CD4-positive, alpha-beta T cell (primary cell): ENCODE results near the gene FEM1C. TPM values are rescaled to one million over a fixed set of nuclear protein-coding genes. Genes with fewer than 3 reads are reported as not detected.

Experiments used
- ATAC-seq: fragments of 200-7000 bp; cut with Tn5 transposase; one replicate; pipeline ENCODE4 v1.10.0; 2022; ENCODE audit warnings: mild to moderate bottlenecking; ENCODE audit not compliant: poor library complexity
- CTCF ChIA-PET: fragments of 350-600 bp; sonication (Branson Sonifier 250); formaldehyde crosslinking; loops from one replicate; lab custom pipeline; 2021; ENCODE audit warnings: antibody characterized with exemption, inconsistent platforms; lab: Charles Lee
- POLR2A ChIA-PET: fragments of 350-600 bp; sonication (Branson Sonifier 250); formaldehyde crosslinking; loops from one replicate; lab custom pipeline; 2021; ENCODE audit warnings: antibody characterized with exemption, inconsistent platforms; lab: Charles Lee
- DNase-seq, 14 experiments: peaks; one replicate each; pipeline ENCODE4 v3.0.0-alpha.2; 2013 to 2020; ENCODE audit warnings: mixed read lengths in 2 of 14
- H3K27ac ChIP-seq, 2 donors: one replicate each; pipeline versions ENCODE4 v1.5.1 to v1.7.0; 2013; ENCODE audit warnings: low read length in 2 of 2, low read depth in 1 of 2, mild to moderate bottlenecking in 1 of 2
- H3K27me3 ChIP-seq, 2 experiments: 1 replicate in 1 of 2; 2 replicates in 1 of 2; pipeline versions ENCODE4 v1.6.1 to v1.7.0; 2013; ENCODE audit warnings: low read length in 2 of 2, control low read depth in 1 of 2, mild to moderate bottlenecking in 1 of 2, moderate library complexity in 1 of 2; ENCODE audit not compliant: insufficient read depth in 2 of 2, control insufficient read depth in 1 of 2
- H3K36me3 ChIP-seq: one replicate; pipeline ENCODE4 v1.6.1; 2013; ENCODE audit warnings: low read length, control low read depth; ENCODE audit not compliant: insufficient read depth
- H3K4me1 ChIP-seq: one replicate; pipeline ENCODE4 v1.6.1; 2013; ENCODE audit warnings: low read length, control low read depth; ENCODE audit not compliant: insufficient read depth
- H3K4me3 ChIP-seq: one replicate; pipeline ENCODE4 v1.5.1; 2013; ENCODE audit warnings: mild to moderate bottlenecking, low read length, moderate library complexity
- H3K9me3 ChIP-seq, 2 experiments: 1 replicate in 1 of 2; 2 replicates in 1 of 2; pipeline versions ENCODE4 v1.6.1 to v1.7.0; 2013; ENCODE audit warnings: low read length in 2 of 2, mild to moderate bottlenecking in 2 of 2, control low read depth in 1 of 2, moderate library complexity in 1 of 2; ENCODE audit not compliant: control insufficient read depth in 1 of 2, insufficient read depth in 1 of 2
- H3K27ac Mint-ChIP-seq: one replicate; pipeline ENCODE4 v1.8.0; 2020; ENCODE audit warnings: mixed read lengths
- H3K27me3 Mint-ChIP-seq: one replicate; pipeline ENCODE4 v1.8.0; 2021; ENCODE audit warnings: mixed read lengths
- H3K36me3 Mint-ChIP-seq: one replicate; pipeline ENCODE4 v1.8.0; 2021; ENCODE audit warnings: low read depth, mixed read lengths
- H3K4me1 Mint-ChIP-seq: one replicate; pipeline ENCODE4 v1.8.0; 2021; ENCODE audit warnings: low read depth, mixed read lengths
- H3K4me3 Mint-ChIP-seq: one replicate; pipeline ENCODE4 v1.8.0; 2020; ENCODE audit warnings: mild to moderate bottlenecking, mixed read lengths
- H3K9me3 Mint-ChIP-seq: one replicate; pipeline ENCODE4 v1.8.0; 2020; ENCODE audit warnings: mixed read lengths
- intact Hi-C, 2 experiments: fragments of 100-400 bp; cut with DNase I in 1 of 2; cut with micrococcal nuclease in 1 of 2; formaldehyde crosslinking; loops; one replicate each; pipeline versions ENCODE4 v1.15.1 to v1.9.0; 2023 to 2025; cut with DNase I, micrococcal nuclease
- total RNA-seq, 174 experiments: library from RNA in 2 of 174; stranded (reverse) in 2 of 174; gene quantifications; one replicate each; pipeline ENCODE4 v1.2.3 and lab custom pipeline; 2021 to 2026
- TF ChIP-seq, protein P1 (sequence below): fragments of 200-600 bp; IDR thresholded peaks from one replicate; pipeline ENCODE4 v1.8.0; 2022; ENCODE audit warnings: antibody characterized with exemption, mild to moderate bottlenecking

FEM1C gene
- total RNA-seq, 2 experiments from 2014 or later: 43.3 to 44.2 TPM

DNA sequence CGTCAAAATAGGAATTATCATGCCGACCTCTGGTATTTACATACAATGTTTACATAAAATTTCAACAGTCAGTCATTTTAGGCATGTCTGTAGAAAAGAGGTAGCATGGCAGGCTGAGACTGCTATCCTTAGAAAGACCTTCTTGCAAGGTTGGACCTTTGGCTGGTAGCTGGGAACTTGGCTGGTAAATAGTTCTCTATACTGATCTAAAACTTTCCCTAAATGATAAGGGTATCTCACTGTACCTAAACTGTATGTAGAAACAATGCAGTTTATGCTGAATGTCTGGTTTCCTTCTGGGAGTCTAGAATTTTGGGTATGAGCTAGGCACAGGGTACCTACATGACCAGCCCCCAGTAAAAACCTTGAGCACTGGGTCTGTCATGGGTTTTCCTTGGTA lies 18.0 kb downstream of the FEM1C start:
- Histone ChIP-seq H3K27me3 (no peaks in the 10 kb centered on the region), H3K4me1 (no peaks in the 10 kb centered on the region), H3K4me3 (no peak overlapping the region), H3K36me3 (peaks cover 17% of the 10 kb centered on the region), H3K9me3 (no peaks in the 10 kb centered on the region), H3K27ac (no peak overlapping the region)
- ChIA-PET CTCF (interaction anchor here (1.2 kb wide), 1 partner anchor 316 kb away, joined by 3 read pairs; no protein-coding TSS in a partner anchor), POLR2A (no interaction called here)
- H3K4me1 Mint-ChIP-seq: peaks cover 78% of the 10 kb centered on the region
- TF ChIP-seq, protein P1, sequence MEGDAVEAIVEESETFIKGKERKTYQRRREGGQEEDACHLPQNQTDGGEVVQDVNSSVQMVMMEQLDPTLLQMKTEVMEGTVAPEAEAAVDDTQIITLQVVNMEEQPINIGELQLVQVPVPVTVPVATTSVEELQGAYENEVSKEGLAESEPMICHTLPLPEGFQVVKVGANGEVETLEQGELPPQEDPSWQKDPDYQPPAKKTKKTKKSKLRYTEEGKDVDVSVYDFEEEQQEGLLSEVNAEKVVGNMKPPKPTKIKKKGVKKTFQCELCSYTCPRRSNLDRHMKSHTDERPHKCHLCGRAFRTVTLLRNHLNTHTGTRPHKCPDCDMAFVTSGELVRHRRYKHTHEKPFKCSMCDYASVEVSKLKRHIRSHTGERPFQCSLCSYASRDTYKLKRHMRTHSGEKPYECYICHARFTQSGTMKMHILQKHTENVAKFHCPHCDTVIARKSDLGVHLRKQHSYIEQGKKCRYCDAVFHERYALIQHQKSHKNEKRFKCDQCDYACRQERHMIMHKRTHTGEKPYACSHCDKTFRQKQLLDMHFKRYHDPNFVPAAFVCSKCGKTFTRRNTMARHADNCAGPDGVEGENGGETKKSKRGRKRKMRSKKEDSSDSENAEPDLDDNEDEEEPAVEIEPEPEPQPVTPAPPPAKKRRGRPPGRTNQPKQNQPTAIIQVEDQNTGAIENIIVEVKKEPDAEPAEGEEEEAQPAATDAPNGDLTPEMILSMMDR: no peak
- ATAC-seq: no peak
- H3K9me3 Mint-ChIP-seq: no peaks in the 10 kb centered on the region
- intact Hi-C loops: no loop called here
- DNase-seq: no peak
- H3K27ac Mint-ChIP-seq: no peak overlapping the region
- peaks cover 65% of the 10 kb centered on the region for H3K36me3 Mint-ChIP-seq
- no peak overlapping the region for H3K4me3 Mint-ChIP-seq
- H3K27me3 Mint-ChIP-seq: no peaks in the 10 kb centered on the region

DNA sequence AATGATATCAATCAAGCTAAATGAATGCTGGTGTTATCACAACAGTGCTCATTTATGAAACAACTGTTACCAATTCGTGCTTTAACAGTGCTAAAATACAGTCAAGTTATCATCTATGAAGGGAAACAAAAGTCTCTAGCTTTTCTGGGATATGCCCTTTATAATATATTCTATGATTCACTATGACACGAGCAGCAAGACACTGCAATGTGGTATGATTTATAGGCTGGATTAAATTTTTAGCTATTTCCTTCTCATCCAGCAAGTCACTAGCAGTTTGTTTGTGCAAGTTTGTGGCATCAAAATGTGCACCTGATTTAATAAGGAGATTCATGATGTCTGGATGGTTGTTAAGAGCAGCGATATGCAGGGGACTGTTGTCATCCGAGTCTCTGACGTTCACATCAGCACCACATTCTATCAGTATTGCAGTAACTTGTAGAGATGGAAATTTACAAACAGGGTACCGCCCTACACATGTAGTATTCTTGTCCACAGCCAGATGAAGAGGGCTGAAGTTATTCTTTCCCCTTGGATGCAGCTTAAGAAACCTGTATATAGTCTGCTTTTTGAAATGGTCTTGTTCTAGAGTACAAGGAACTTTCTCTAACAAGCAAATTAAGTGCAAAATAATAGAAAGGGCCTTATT lies 20.3 kb downstream of the FEM1C start:
- Histone ChIP-seq H3K36me3 (peaks cover 17% of the 10 kb centered on the region), H3K4me1 (no peaks in the 10 kb centered on the region), H3K4me3 (no peak overlapping the region), H3K27ac (no peak overlapping the region), H3K27me3 (no peaks in the 10 kb centered on the region), H3K9me3 (no peaks in the 10 kb centered on the region)
- CTCF ChIA-PET: interaction anchor here (1.1 kb wide), 1 partner anchor 9 kb away, joined by 3 read pairs; no protein-coding TSS in a partner anchor
- no peak overlapping the region for H3K4me3 Mint-ChIP-seq
- TF ChIP-seq, protein P1: no peak
- intact Hi-C loops: no loop called here
- no peak for DNase-seq
- ATAC-seq: no peak
- peaks cover 77% of the 10 kb centered on the region for H3K36me3 Mint-ChIP-seq
- H3K9me3 Mint-ChIP-seq: no peaks in the 10 kb centered on the region
- POLR2A ChIA-PET: interaction anchor here (2.0 kb wide), 1 partner anchor 19 kb away, joined by 7 read pairs; no protein-coding TSS in a partner anchor
- no peak overlapping the region for H3K27ac Mint-ChIP-seq
- H3K4me1 Mint-ChIP-seq: peaks cover 60% of the 10 kb centered on the region
- no peaks in the 10 kb centered on the region for H3K27me3 Mint-ChIP-seq

DNA sequence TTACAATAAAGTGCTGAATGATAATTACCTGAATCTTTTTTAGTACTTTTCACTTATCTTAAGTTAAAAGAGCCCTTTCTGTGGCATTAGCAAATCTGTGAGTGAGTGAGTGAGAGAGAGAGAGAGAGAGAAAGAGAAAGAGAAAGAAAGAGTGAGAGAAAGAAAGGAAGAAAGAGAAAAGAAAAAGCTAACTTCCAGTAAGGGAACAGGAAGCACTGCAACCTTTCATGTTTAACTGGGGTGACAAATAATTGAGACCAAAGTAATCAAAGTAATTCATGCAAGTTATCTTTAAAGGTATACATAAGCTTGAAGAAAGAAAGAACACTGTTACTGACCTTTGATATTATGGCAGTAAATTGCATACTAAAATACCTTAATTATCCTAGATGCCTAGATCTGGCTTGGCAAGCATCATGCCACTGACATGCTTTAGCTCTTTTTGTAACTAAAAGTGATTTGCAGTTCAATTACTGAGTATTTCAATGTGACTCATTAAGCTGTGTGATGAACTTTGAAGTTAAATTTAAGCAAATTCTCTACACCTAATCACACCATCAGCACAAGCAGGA lies 21.7 kb downstream of the FEM1C start:
- ChIA-PET POLR2A (interaction anchor here (1.6 to 2.0 kb wide), 2 partner anchors 21 to 22 kb away, joined by 3 to 7 read pairs; partner anchors contain the start of gene FEM1C), CTCF (interaction anchor here (0.8 kb wide), 1 partner anchor 52 kb away, joined by 3 read pairs; no protein-coding TSS in a partner anchor)
- Histone ChIP-seq H3K36me3 (peaks cover 15% of the 10 kb centered on the region), H3K27ac (no peak overlapping the region), H3K27me3 (no peaks in the 10 kb centered on the region), H3K9me3 (no peaks in the 10 kb centered on the region), H3K4me3 (no peak overlapping the region), H3K4me1 (no peaks in the 10 kb centered on the region)
- Mint-ChIP-seq H3K9me3 (no peaks in the 10 kb centered on the region), H3K36me3 (peaks cover 68% of the 10 kb centered on the region), H3K27me3 (no peaks in the 10 kb centered on the region), H3K4me3 (no peak overlapping the region), H3K4me1 (peaks cover 50% of the 10 kb centered on the region), H3K27ac (peak overlapping the region; percentile 6)
- ATAC-seq (no peak), DNase-seq (no peak)
- intact Hi-C loops: no loop called here
- TF ChIP-seq, protein P1: no peak
